HepG2 (cell line): Measurements from ENCODE around the gene SPA17. TPM values are rescaled to one million over a fixed set of nuclear protein-coding genes. Genes with fewer than 3 reads are reported as not detected.

ENCODE experiments used
- GATA4 ChIP-seq: sonication (generic); IDR thresholded peaks from 2 replicates; pipeline ENCODE4 v1.6.1; 2016; ENCODE audit warnings: antibody characterized with exemption, low read depth, borderline replicate concordance
- HOMEZ ChIP-seq: IDR thresholded peaks from 2 replicates; pipeline ENCODE4 v1.6.1; 2016; ENCODE audit warnings: low read depth
- MAFK ChIP-seq, 2 experiments: IDR thresholded peaks in 1 of 2; conservative IDR thresholded peaks in 1 of 2; 2 replicates each; pipeline ENCODE4 v1.6.1; 2011; ENCODE audit warnings: improper control_type of control experiment in 2 of 2, low read length in 2 of 2
- MAX ChIP-seq: IDR thresholded peaks from 2 replicates; pipeline ENCODE4 v1.6.1; 2012; ENCODE audit warnings: inconsistent platforms
- PRDM10 ChIP-seq: sonication (generic); formaldehyde crosslinking; IDR thresholded peaks from 2 replicates; pipeline ENCODE4 v1.4.0; 2020; ENCODE audit warnings: low read depth, missing genetic modification reagents
- PRDM15 ChIP-seq: sonication (generic); formaldehyde crosslinking; IDR thresholded peaks from 2 replicates; pipeline ENCODE4 v1.4.0; 2020; ENCODE audit warnings: missing genetic modification reagents
- PRPF4 ChIP-seq: fragments of 200-400 bp; formaldehyde crosslinking; IDR thresholded peaks from 2 replicates; pipeline ENCODE4 v1.6.1; 2016; ENCODE audit warnings: low read length, low read depth; ENCODE audit not compliant: poor library complexity, severe bottlenecking
- SNAPC4 ChIP-seq: sonication (generic); formaldehyde crosslinking; IDR thresholded peaks from 2 replicates; pipeline ENCODE4 v1.4.0; 2020; ENCODE audit warnings: mild to moderate bottlenecking, missing genetic modification reagents
- polyA plus RNA-seq, 8 experiments: library from polyadenylated mRNA; depleted of rRNA in 3 of 8; stranded (reverse) in 7 of 8; unstranded in 1 of 8; fragments of >200 nt; fragmentation: Illumina TruSeq in 4 of 8; extraction: Trizol in 4 of 8; gene quantifications; 2 replicates each; pipeline versions ENCODE4 v1.2.1 to v1.2.3, GENCODE V29; 2011 to 2016; ENCODE audit warnings: low read depth in 4 of 8, missing spikeins in 1 of 8, mixed read lengths in 1 of 8; ENCODE audit not compliant: insufficient read depth in 1 of 8
- total RNA-seq, 5 experiments: library from RNA; depleted of rRNA; stranded (reverse); fragments of >200 nt; fragmentation: Illumina TruSeq; extraction: Trizol; gene quantifications; 2 replicates each; pipeline ENCODE4 v1.2.3, GENCODE V29; 2016; ENCODE audit warnings: low read depth in 1 of 5

Gene SPA17
- total and polyA plus RNA-seq, 2 of the 13 experiments (the other 11 are each of a cell fraction or from before 2014, with no cell fraction given) = 4.4 to 8.4 TPM

- TF ChIP-seq HOMEZ (CRISPR knock-in tag) = no peak
- no peak for TF ChIP-seq PRDM10 (CRISPR knock-in tag)
- no peak for TF ChIP-seq SNAPC4
- peak; percentile 81; the same call in 1 of the 2 replicates for TF ChIP-seq PRDM15 (CRISPR knock-in tag)
- TF ChIP-seq MAFK (conservative IDR thresholded peaks at IDR 0.05 in 1 of 2, IDR thresholded peaks at IDR 0.05 in 1 of 2; ENCODE audit: low read length in 2 of 2) = no peak
- no peak for TF ChIP-seq GATA4
- TF ChIP-seq PRPF4 = no peak
- peak; percentile 73 for TF ChIP-seq MAX
Observed at GRCh38 chr11:124746621-124747243, 73.0 kb downstream of the SPA17 start (continued).
